Measurements from ENCODE around the gene LRRTM3.

LRRTM3 gene

DNA sequence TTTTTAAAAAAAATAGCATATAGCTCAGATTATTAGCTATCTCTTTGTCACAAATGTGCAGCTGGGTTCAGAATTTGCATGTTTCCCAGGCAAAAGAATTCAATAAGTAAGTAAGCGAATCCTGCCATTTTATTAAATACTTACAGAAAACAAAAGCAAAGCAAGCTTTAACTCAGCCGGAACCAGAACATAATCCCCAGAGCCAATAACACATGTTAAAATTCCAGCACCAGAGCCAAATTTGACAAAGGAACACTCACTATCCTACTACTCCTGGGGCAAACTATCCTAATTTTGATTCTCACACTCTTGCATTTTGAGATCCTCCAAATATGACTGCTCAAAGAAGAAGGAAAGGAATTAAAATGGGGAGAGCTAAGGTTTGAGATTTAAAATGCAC, 32.6 kb downstream of the LRRTM3 start:
- Histone ChIP-seq H3K9ac (no peak overlapping the region), H4K20me1 (ENCODE audit: insufficient read depth) (no peaks in the 10 kb centered on the region), H3K36me3 (ENCODE audit: insufficient read depth) (no peaks in the 10 kb centered on the region), H3K4me2 (no peak overlapping the region), H3K27ac (no peak overlapping the region), H3K27me3 (ENCODE audit: insufficient read depth, low read depth) (no peaks in the 10 kb centered on the region), H3K4me3 (IDR thresholded peaks at IDR 0.05; ENCODE audit: insufficient read depth, low read depth, low read length) (no peak overlapping the region), H2AFZ (ENCODE audit: low read depth) (no peak overlapping the region), H3K4me1 (ENCODE audit: low read depth, poor library complexity, severe bottlenecking) (no peaks in the 10 kb centered on the region), H3K79me2 (ENCODE audit: insufficient read depth, low read depth) (no peaks in the 10 kb centered on the region)
- TF ChIP-seq, protein P1, sequence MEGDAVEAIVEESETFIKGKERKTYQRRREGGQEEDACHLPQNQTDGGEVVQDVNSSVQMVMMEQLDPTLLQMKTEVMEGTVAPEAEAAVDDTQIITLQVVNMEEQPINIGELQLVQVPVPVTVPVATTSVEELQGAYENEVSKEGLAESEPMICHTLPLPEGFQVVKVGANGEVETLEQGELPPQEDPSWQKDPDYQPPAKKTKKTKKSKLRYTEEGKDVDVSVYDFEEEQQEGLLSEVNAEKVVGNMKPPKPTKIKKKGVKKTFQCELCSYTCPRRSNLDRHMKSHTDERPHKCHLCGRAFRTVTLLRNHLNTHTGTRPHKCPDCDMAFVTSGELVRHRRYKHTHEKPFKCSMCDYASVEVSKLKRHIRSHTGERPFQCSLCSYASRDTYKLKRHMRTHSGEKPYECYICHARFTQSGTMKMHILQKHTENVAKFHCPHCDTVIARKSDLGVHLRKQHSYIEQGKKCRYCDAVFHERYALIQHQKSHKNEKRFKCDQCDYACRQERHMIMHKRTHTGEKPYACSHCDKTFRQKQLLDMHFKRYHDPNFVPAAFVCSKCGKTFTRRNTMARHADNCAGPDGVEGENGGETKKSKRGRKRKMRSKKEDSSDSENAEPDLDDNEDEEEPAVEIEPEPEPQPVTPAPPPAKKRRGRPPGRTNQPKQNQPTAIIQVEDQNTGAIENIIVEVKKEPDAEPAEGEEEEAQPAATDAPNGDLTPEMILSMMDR (conservative IDR thresholded peaks at IDR 0.05; ENCODE audit: low read depth, low read length): no peak

DNA sequence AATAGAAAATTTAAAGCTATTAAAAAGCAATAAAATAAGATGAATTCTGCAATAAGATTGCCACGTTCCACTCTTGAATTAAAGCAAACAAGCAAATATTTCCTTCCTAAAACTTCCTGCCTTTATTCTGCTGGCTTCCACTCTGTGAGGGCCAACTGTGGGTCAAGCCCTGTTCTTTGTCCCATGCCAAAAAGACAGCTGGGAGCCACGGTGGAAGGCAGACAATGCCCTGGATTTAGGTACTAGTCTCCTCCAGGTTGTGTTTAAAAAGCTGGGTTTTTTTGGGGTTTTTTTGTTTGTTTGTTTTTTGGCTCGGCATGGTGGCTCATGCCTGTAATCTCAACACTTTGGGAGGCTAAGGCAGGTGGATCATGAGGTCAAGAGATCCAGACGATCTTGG, 39.1 kb downstream of the LRRTM3 start:
- H3K9ac ChIP-seq: no peak overlapping the region
- H2AFZ ChIP-seq (ENCODE audit: low read depth): no peak overlapping the region
- TF ChIP-seq, protein P1 (conservative IDR thresholded peaks at IDR 0.05; ENCODE audit: low read depth, low read length): no peak
- no peak overlapping the region for H3K4me3 ChIP-seq (IDR thresholded peaks at IDR 0.05; ENCODE audit: insufficient read depth, low read depth, low read length)
- H3K4me1 ChIP-seq (ENCODE audit: low read depth, poor library complexity, severe bottlenecking): no peaks in the 10 kb centered on the region
- no peaks in the 10 kb centered on the region for H4K20me1 ChIP-seq (ENCODE audit: insufficient read depth)
- H3K36me3 ChIP-seq (ENCODE audit: insufficient read depth): no peaks in the 10 kb centered on the region
- H3K27ac ChIP-seq: no peak overlapping the region
- H3K4me2 ChIP-seq: no peak overlapping the region
- H3K27me3 ChIP-seq (ENCODE audit: insufficient read depth, low read depth): no peaks in the 10 kb centered on the region
- H3K79me2 ChIP-seq (ENCODE audit: insufficient read depth, low read depth): no peaks in the 10 kb centered on the region

DNA sequence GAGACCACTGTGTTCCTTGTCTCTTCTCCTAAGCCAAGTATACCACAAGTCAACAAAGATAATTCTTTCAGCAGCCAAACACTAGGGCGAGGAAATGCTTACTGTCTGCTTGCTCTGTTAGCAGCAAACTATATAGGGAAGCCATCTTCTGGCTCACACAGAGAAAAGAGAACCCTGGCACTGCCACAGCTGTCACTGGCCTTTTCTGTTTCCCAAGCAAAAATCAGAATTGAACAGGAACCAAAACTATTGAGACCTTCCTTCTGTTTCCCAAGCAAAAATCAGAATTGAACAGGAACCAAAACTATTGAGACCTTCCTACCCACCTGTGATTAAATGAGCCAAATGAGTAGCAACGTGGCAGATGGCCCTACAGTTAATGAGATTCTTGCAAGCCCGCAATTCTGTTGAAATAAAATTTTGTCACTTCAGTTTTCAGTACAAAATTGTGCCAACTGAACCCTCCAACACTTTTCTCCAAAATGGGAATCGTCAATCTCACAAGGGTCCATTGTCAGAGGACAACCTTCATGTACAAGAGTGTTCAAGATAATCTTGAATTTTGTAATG, 54.5 kb downstream of the LRRTM3 start:
- Histone ChIP-seq H4K20me1 (ENCODE audit: insufficient read depth) (no peaks in the 10 kb centered on the region), H3K27ac (no peak overlapping the region), H3K4me3 (IDR thresholded peaks at IDR 0.05; ENCODE audit: insufficient read depth, low read depth, low read length) (no peak overlapping the region), H3K79me2 (ENCODE audit: insufficient read depth, low read depth) (no peaks in the 10 kb centered on the region), H3K4me2 (no peak overlapping the region), H2AFZ (ENCODE audit: low read depth) (no peak overlapping the region), H3K27me3 (ENCODE audit: insufficient read depth, low read depth) (no peaks in the 10 kb centered on the region), H3K4me1 (ENCODE audit: low read depth, poor library complexity, severe bottlenecking) (no peaks in the 10 kb centered on the region), H3K9ac (no peak overlapping the region), H3K36me3 (ENCODE audit: insufficient read depth) (no peaks in the 10 kb centered on the region)
- TF ChIP-seq, protein P1 (conservative IDR thresholded peaks at IDR 0.05; ENCODE audit: low read depth, low read length): no peak

DNA sequence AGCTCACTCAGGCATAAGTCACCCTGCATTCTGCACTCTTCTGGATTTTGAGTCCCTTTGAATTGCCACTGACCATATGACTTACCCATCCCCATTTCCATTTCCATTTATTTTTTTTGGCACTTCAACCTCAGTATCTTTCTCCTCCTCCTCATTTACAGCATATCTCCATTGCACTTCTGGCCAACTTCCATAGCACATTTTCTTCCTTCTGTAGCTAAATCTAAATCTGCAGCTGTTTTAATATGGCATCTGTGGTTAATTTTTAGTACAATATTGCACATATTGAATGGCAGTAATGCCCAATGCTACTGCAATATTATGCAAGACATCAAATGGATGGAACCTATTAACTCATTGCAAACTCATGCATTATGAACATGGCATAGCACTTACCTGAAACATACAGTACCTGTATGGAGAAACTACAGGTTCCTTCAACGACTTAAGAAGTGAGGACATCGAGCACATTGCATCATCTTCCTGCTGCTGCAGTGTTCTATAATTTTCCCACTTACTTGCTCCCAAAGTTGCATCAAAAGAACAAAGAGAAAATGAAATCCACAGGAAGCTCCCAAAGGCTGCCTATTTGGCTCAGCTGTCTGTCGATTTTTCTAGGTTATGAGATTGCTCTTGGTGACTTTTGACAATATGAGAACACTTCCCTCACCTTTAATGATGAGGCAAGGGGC, 55.7 kb downstream of the LRRTM3 start:
- Histone ChIP-seq H3K27ac (no peak overlapping the region), H3K4me1 (ENCODE audit: low read depth, poor library complexity, severe bottlenecking) (no peaks in the 10 kb centered on the region), H3K4me2 (no peak overlapping the region), H2AFZ (ENCODE audit: low read depth) (no peak overlapping the region), H3K9ac (no peak overlapping the region), H3K79me2 (ENCODE audit: insufficient read depth, low read depth) (no peaks in the 10 kb centered on the region), H3K36me3 (ENCODE audit: insufficient read depth) (no peaks in the 10 kb centered on the region), H4K20me1 (ENCODE audit: insufficient read depth) (no peaks in the 10 kb centered on the region), H3K27me3 (ENCODE audit: insufficient read depth, low read depth) (no peaks in the 10 kb centered on the region), H3K4me3 (IDR thresholded peaks at IDR 0.05; ENCODE audit: insufficient read depth, low read depth, low read length) (no peak overlapping the region)
- TF ChIP-seq, protein P1 (conservative IDR thresholded peaks at IDR 0.05; ENCODE audit: low read depth, low read length): no peak

Measured in KMS-11 (cell line).